8988T (cell line): Measurements from ENCODE around the gene DIPK2A.
A peak's percentile ranks its signal among the peaks of the same experiment; 100 is the strongest.

ENCODE experiments used
- DNase-seq: peaks from one replicate; pipeline ENCODE4 v3.0.0; 2011

Gene DIPK2A, protein sequence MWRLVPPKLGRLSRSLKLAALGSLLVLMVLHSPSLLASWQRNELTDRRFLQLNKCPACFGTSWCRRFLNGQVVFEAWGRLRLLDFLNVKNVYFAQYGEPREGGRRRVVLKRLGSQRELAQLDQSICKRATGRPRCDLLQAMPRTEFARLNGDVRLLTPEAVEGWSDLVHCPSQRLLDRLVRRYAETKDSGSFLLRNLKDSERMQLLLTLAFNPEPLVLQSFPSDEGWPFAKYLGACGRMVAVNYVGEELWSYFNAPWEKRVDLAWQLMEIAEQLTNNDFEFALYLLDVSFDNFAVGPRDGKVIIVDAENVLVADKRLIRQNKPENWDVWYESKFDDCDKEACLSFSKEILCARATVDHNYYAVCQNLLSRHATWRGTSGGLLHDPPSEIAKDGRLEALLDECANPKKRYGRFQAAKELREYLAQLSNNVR

DNA sequence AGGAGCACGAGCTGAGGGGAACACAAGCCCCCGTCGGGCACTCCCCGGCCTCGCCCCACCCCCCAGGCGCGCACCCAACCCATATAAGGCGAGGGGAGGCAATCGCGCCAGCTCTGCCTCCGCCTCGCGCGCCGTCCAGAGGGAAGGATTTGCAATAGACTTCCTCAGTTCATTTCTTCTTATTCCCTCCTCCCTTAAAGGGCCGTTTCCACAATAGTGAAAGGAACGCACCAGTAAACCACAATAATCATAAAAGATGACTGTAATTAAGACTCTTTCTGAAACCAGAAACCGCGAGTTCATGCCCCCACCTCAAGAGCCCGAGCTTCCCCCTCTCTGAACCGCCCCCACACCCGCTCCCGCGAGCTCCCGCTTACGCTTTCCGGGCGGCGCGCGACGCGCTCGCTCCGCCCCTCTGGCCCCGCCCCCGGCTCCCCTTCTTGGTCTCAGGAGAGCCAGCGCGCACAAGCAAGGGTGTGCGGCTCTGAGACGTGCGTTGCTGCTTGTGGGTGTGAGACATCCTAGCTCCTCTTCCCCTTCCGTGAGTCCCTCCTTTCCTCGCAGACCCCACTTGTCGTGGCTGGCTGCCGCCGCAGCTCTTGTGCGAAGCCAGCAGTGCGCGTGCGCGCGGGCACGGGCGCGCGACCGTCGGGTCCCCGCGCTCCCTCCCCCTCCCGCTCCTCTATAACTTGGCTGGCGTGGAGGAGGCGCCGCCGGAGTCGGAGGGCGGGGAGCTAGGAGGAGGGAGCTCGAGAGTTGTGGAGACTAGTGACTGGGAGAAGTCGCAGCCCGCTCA, at the start of gene DIPK2A:
Gene DIPK2A, plus strand, starts transcription at position 465 of the 796 bp plus-strand sequence. CDS start 510 bp downstream, outside the sequence.
- peak; percentile 76 for DNase-seq

DNA sequence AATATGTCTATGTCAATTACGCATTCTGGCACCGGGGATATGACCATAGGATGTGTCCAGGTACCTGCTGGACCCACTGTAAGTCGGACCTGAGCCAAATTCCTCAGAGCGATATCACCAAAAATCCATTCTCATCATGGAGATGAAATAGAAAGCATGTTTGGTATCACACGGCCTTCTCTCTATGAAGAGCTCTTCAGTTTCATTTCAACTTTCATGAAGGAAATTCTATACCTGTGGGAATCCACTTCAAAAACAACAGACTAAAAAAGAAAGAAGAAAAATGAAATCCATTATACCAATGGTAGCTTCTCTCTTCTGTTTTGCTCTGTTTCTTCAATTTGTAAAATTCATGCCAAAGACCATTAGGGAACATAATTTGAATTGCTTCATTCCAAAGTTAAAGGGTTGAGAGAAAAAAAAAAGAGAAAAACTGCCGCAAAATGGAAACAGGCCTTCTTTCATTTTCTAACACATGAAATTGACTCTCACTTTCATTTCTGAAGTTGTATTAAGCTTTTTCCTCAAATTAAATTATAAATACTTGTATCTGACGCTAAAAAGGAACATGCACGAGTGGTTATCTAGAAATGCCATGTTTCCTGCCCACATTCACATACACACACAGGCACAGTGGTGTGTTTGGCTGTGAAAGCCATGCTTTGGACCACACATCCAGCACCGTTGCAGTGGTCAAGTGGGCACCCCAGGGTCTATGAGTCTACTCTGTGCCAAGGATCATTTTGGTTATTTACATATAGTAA, 46.9 kb upstream of the DIPK2A start:
- DNase-seq: no peak

DNA sequence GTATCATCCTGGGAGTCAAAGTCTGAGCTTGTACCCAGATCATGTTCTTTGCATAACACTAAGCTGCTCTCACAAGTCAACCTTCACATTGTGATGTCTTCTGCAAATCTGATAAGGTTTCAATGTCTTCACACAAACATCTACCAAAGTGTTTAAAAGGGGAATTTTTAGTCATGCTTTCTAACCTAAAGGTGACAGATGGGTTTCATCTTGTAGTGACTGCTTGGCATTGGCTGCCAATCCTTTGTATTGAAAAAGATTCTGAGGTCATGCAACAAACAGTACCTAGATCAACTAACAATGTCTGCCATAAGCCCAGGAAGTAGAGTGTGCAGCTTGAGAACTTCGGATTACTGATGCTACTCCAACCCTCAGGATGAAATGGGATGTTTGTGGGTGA, 43.6 kb upstream of the DIPK2A start:
- no peak for DNase-seq

DNA sequence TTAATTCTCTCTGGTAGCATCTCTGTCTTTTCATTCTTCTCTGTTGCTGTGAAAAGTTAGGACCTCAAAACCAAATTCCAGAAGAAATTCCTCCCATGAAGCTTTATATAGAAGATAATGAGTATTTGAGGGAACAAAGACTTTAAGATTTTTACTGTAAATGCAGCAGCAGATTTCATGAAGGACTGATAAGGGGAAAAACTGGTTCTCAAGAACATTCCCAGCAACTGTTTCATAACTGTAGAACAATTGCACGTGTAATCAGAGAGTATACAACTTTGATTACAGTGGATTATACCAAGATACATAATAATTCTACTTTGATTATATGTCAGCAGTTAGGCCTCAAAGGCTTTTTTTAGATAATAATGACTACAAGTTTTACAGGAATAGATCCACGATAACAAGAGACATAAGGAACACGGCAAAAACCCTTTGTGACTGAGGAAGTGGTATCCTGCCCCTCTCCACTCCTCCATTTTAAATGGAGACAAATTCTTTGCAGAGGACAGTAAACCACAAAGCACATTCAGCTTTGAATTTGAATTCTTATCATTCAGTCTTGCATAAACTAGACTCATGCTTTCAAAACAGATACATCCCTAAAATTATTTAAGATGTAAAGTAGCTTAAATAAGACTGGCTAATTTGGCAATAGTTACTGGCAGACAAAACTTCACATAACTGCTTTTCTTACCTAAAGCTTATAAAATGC, 42.9 kb upstream of the DIPK2A start:
- no peak for DNase-seq

DNA sequence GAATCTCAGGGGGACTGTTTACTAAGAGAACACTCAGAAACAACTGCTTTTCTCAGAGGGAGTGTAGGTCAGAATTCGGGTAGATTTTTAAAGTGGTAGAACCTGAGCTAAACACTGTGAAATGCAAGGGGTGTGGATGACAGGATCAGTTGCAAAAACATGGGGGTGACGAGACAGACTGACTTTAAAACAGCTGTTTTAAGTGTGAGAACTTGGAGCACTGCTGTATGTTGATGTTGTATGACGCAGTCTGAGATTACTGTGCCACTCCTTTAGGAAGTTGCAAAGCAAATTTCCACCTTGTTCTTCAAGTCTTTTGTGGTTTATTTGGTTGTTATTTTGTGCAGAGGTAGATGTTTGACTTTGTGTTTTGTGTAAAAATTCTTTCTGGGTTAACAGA, 36.8 kb upstream of the DIPK2A start:
- no peak for DNase-seq

DNA sequence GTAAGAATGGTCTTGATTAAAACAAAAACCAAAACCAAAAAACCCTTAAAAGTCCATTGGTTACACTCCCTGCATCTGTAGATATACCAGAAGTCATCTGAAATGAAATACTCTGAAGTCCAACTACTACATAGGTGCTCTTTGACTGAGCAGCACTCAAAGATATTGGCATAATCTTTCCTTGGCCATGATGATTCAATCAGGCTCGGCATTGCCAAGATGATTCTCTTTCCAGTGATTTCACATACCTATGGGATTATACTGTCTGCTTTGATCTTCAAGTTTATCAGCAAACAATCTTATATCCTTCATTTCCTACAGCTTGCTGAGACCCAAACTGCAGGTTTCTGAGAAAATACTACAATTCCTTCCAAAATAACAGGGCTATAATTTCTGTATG, 35.9 kb upstream of the DIPK2A start:
- no peak for DNase-seq

DNA sequence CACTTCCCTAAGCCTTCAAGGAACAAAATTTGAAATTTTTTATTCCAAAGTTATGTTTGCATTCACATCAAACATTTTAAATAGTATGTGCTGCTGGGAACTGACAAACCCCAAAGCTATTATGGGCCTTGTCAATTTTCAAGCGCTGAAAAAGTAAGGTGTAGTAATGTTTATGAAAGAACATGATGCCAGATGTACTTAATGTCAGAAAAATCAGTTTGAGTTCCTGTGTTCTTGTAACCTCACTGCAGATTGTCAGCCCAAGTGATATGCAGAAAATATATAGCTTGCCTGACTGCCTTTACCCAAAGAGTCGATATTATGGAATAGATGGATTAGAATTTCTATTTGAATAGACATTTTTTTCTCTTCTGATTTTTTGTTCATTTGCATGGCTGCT, 20.8 kb upstream of the DIPK2A start:
- no peak for DNase-seq

DNA sequence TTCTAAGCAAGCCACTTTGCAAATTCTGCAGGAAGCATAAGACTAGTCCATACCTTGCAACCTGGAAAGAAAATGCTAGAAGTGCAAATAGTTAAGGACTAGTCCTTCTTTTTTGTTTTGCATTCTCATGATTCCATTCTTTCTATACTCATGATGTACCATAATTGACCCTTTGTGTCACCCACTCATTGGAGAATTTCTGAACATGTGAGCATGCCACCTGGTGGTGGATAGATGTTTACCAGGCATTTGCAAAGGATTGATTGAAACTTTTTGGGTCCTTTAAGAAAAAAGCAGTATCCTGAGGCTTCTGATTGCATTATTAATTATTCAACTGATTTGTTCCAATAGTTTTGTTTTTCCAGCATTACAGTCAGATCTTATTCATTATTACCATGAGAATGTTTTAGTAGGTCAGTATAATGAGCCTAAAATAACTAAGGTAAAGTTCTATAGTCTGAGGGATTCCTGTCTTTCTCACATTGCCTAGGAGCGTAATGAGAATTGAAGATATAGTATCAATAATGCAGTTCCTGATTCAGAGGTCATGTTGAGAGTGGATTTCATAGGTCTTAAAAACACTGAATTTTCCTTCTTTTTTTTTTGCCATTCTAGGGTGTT, 20.2 kb upstream of the DIPK2A start:
- no peak for DNase-seq

DNA sequence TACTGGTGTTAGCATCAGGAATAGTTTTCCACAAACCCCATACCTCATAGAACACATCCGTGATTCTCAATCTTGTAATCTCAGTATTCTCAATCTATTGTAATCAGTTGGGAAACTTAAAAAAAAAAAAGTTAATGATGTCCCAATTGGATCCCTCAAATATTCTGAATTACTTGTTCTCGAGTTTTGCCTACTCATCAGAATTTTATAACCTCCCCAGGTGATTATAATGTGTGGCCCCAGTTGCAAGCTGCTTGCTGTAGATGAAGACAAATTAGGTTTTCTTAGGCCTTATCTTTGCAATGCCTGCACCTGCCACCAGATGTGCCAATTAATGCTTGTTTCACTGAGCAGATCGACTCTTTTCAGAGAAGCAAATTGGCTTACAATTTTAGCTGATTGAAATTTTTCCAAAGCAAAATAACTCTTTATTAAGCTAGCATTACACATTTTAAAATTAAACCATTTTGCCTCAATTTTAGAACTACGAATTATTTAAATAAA, 19.0 kb upstream of the DIPK2A start:
- DNase-seq: no peak

DNA sequence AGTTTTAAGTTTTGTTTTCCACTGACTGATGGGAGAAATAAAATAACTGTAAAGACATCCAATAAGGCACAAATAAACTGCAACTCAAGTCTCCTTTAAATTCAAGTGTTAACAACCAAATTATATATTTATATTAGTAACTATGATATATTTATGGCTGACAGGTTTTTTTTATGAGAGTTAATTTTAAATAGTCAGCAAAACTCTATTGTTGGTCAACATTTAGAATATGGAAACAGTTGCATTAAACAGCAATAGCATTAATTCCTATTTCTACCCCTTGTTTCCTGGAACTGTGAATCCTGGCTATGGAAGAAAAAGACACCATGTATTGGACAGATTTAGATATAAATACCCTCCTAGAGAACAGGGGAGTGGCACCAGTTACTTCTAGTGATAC, 16.5 kb upstream of the DIPK2A start:
- no peak for DNase-seq

DNA sequence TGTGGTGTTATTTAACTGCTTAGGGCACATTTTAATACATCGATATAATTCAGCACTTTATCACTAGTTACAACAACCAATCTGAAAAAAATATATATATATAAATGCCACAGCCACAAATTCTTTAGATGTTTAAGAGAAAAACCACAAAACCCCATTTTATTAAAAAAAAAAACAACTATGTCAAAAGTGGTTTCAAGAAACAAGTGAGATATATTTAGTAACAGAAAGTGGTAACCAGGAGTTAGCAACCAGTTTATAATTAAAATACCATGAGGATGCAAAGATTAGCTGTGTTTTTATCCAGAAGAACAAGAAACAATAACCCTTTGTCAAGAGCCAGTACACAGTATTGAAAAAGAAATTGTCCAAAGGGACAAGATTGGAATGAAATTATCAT, 14.8 kb upstream of the DIPK2A start:
- DNase-seq: no peak

DNA sequence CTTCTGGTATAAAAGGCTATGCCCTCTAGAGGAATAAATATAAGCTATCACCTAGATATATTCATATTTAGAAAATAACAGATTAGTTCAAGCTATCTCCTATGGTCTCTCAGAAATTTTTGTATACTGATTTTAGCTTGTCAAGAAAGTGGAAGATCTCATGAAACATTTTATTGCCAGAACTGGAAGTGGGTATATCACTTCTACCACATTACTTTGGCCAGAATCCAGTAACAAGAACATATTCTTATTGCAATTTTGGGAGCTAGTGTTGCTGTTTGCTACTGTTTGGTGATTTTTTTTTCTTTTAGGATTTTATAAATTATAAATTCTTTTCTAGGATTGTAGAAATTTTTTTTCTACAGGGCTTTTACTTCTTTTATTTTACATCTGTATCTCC, 14.2 kb upstream of the DIPK2A start:
- no peak for DNase-seq

DNA sequence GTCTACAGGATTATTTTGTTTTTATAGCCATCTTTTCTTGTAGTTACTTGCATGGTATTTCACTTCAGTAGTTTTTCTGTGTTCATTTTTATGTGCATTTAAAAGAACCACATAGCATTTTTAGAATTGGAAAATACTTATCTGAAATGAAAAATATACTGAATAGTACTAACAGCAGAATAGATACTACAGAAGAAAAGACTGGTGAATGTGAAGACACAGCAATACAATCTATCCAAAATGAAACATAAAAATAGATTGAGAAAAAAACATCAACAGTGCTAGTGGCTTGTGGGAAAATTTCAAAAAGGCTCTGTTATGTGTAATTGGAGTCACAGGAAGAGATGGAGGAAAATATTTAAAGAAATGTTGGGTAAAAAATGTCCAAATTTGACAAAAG, 12.7 kb upstream of the DIPK2A start:
- no peak for DNase-seq

DNA sequence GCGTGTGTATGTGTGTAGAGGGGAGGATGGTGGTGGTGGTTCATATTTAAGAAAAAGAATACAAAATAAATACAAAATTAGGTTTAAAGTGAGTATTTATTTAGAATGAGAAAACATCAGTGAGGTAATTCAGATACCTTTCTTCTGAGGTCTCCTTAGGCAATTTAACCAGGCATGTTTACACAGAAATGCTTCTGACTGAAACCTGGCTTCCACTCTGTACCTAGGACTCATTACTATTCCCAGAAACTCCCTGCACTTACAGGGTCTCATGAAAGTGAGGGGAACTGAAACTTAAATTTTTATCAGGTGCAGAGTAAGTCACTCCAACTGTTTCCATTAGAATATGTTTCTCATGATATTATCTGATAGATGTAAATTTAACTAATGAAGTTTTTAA, 10.3 kb upstream of the DIPK2A start:
- no peak for DNase-seq

DNA sequence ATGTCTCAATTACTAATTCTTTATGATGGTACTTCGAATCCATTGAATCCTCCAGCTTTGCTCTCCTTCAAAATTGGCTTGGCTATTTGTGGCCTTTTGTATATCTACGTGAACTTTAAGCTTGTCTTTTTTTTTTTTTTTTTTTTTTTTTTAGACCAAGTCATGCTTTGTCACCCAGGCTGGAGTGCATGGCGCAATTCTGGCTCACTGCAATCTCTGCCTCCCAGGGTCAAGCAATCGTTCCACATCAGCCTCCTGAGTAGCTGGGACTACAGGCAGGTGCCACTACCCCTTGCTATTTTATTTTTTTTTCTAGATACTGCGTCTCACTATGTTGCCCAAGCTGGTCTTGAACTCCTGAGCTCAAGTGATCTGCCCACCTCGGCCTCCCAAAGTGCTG, 7.7 kb upstream of the DIPK2A start:
- DNase-seq: no peak

DNA sequence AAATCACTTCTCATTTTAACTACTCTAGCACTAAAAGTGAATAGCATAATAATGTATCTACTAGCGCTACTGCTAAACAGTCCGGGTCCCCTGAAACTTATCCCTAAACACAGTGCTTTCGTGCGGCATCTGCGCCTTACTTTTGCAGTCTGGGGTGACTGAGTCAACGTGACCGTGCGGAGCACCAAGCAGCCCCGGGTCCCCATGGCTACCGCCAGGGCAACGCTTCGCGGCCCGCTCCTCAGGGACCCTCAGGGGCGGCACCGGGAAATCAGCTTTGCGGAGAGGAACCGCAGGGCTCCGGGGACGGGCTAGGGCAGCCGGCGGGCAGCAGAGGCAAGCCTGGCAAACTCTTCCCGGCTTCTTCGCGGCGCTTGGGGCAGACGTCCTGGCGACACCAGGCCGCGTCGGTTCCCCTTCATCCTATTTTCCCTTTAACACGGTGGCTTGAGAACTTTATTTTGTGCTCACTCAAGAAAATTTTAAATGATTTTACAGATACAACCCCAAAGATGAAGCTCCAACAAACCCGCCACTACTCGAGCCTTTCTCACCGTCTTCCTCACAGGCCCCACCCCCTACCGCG, 757 bp upstream of the DIPK2A start:
- DNase-seq: peak; percentile 51

DNA sequence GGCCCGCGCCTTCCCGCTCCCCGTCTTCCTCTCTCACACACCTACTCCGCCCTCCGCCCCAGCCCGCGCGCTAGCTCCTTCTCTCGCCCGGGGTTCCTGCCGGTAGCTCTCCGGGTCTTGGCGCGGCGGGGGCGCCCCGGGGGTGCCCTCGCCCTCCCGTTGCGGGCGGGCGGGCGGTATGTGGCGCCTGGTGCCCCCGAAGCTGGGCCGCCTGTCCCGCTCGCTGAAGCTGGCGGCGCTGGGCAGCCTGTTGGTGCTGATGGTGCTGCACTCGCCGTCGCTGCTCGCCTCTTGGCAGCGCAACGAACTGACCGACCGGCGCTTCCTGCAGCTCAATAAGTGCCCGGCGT, 507 bp downstream of the DIPK2A start:
- DNase-seq: no peak

DNA sequence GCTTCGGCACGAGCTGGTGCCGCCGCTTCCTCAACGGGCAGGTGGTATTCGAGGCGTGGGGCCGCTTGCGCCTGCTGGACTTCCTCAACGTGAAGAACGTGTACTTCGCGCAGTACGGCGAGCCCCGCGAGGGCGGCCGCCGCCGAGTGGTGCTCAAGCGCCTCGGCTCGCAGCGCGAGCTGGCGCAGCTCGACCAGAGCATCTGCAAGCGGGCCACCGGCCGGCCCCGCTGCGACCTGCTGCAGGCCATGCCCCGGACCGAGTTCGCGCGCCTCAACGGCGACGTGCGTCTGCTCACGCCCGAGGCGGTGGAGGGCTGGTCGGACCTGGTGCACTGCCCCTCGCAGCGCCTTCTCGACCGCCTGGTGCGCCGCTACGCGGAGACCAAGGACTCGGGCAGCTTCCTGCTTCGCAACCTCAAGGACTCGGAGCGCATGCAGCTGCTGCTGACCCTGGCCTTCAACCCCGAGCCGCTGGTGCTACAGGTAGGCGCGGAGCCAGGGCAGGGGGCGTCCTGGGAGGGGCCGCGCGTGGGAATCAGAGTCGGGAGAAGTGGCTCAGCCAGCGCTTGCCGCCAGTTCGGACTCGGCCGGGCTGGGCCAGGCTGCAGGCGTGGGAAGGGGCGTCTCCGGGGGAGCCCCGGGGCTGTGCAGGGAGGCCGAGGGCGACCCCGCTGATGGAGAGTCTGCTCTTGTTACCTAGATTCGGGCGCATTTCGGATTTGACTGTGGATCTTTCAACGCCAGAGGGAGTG, 1.1 kb downstream of the DIPK2A start:
- DNase-seq: peak; percentile 24

DNA sequence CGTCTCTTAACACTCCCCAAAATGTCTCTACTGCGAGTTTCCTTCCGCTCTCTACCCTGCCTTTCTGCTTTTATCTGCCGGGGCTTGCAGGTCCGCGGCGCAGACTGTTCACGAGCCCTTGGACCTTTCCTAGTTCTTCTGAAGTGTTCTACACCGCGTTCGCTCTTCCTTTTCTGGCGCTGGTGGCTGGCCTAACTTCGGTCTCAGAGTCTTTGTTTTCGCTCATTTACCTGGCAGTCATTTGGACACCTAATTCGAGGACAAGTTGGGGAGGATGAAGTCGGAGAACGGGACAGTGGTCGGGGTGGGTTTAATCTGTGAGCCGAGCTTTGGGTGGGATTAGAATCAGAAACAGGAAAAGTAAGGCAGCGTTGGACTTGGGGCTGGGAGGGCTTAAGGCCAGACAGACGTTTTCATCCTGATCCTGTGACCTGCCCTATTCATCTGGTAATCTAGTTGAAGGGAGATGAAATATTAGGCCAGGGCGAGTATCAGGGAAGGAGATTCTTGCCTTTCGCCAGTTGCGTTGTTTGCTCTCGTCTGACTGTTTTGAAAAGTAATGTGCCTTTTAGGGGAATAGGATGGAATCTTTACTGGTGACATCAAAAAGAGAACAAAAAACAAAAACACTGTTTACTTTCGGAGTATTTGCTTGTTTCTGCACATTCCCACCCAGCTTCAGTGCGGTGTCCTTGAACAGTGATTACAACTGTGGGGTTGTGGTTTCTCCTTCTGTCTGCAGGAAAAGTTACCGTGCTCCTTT, 1.8 kb downstream of the DIPK2A start:
- no peak for DNase-seq
